Thyroid gland (tissue), 4 donors: ENCODE measurements around the gene CDKN2AIPNL.

ENCODE experiments used
- CTCF ChIP-seq, 6 experiments: fragments of 200-600 bp in 3 of 6; fragments of 450-650 bp in 3 of 6; sonication (generic) in 3 of 6; IDR thresholded peaks; one replicate each; pipeline ENCODE4 v1.5.1; 2016 to 2019; ENCODE audit warnings: antibody characterized with exemption in 6 of 6, mild to moderate bottlenecking in 2 of 6, inconsistent platforms in 1 of 6, moderate library complexity in 1 of 6
- POLR2A ChIP-seq, 2 donors: fragments of 450-650 bp; IDR thresholded peaks; one replicate each; pipeline ENCODE4 v1.6.1; 2017; ENCODE audit warnings: antibody characterized with exemption in 2 of 2, mild to moderate bottlenecking in 2 of 2, moderate library complexity in 1 of 2

- no peak for TF ChIP-seq CTCF (IDR thresholded peaks at IDR 0.05)
- no peak for TF ChIP-seq POLR2A (IDR thresholded peaks at IDR 0.05)
Measured at GRCh38 chr5:134458234-134459009, 46.7 kb upstream of the CDKN2AIPNL start.
